H1 (cell line): ENCODE data around the gene UNC80. TPM values are rescaled to one million over a fixed set of nuclear protein-coding genes. Genes with fewer than 3 reads are reported as not detected.

Experiments
- CTCF ChIA-PET: fragments of 300-600 bp; sonication (Branson Sonifier 250); formaldehyde crosslinking; loops from one replicate; lab custom pipeline; 2021; ENCODE audit not compliant: partially characterized antibody; lab: Charles Lee
- POLR2A ChIA-PET: fragments of 300-600 bp; sonication (Branson Sonifier 250); formaldehyde crosslinking; loops from one replicate; lab custom pipeline; 2021; ENCODE audit warnings: inconsistent platforms; ENCODE audit not compliant: partially characterized antibody; lab: Charles Lee
- DNase-seq, 2 experiments: peaks; one replicate each; pipeline versions ENCODE4 v3.0.0 to v3.0.0-alpha.2; 2010 to 2022; ENCODE audit warnings: low spot score in 2 of 2, low read depth in 1 of 2, mixed read lengths in 1 of 2
- FAIRE-seq: peaks from 2 replicates; lab custom pipeline; 2011; peaks lifted over from hg19 to GRCh38; lab: Jason Lieb, UNC
- H2AFZ ChIP-seq: 2 replicates; pipeline ENCODE4 v1.8.1; 2012; ENCODE audit warnings: low read length, inconsistent platforms
- H2AK5ac ChIP-seq: 2 replicates; pipeline ENCODE4 v1.6.1; 2013; ENCODE audit warnings: low read depth, low read length
- H2BK120ac ChIP-seq: replicated peaks from 2 replicates; pipeline ENCODE3; 2013; ENCODE audit warnings: low read depth, low read length, inconsistent platforms
- H2BK12ac ChIP-seq: 2 replicates; pipeline ENCODE4 v1.6.1; 2013; ENCODE audit warnings: low read depth, low read length
- H2BK15ac ChIP-seq: 2 replicates; pipeline ENCODE4 v1.6.1; 2013; ENCODE audit warnings: low read length
- H2BK20ac ChIP-seq: 2 replicates; pipeline ENCODE4 v1.6.1; 2013; ENCODE audit warnings: low read length
- H2BK5ac ChIP-seq: 2 replicates; pipeline ENCODE4 v1.6.1; 2013; ENCODE audit warnings: low read depth, low read length
- H3K14ac ChIP-seq: 2 replicates; pipeline ENCODE4 v1.6.1; 2013; ENCODE audit warnings: inconsistent platforms; ENCODE audit not compliant: insufficient read length
- H3K18ac ChIP-seq: 2 replicates; pipeline ENCODE4 v1.6.1; 2013; ENCODE audit warnings: low read length; ENCODE audit errors: extremely low read depth
- H3K23ac ChIP-seq: 2 replicates; pipeline ENCODE4 v1.6.1; 2013; ENCODE audit warnings: inconsistent platforms; ENCODE audit not compliant: insufficient read length
- H3K23me2 ChIP-seq: 2 replicates; pipeline ENCODE4 v1.6.1; 2013; ENCODE audit warnings: low read depth, low read length
- H3K27ac ChIP-seq: 2 replicates; pipeline ENCODE4 v1.6.1; 2011; ENCODE audit warnings: low read depth, low read length, inconsistent platforms
- H3K27me3 ChIP-seq, 4 experiments: replicated peaks in 1 of 4; 1 replicate in 1 of 4; 2 replicates in 3 of 4; pipeline versions ENCODE4 v1.6.1 to v1.8.1; 2011 to 2013; ENCODE audit warnings: low read length in 3 of 4, mild to moderate bottlenecking in 3 of 4, inconsistent platforms in 2 of 4, mixed read lengths in 2 of 4, moderate library complexity in 1 of 4; ENCODE audit not compliant: control insufficient read depth in 3 of 4, insufficient read depth in 3 of 4; ENCODE audit errors: extremely low read depth in 1 of 4
- H3K36me3 ChIP-seq, 4 experiments: 2 replicates each; pipeline versions ENCODE4 v1.6.1 to v1.8.1; 2011 to 2013; ENCODE audit warnings: mild to moderate bottlenecking in 4 of 4, low read length in 3 of 4, moderate library complexity in 2 of 4, control low read depth in 1 of 4, inconsistent platforms in 1 of 4; ENCODE audit not compliant: insufficient read depth in 4 of 4, control insufficient read depth in 2 of 4
- H3K4ac ChIP-seq: replicated peaks from 2 replicates; pipeline ENCODE3; 2013; ENCODE audit warnings: low read length, low read depth, mixed read lengths, inconsistent platforms; ENCODE audit not compliant: insufficient read length
- H3K4me1 ChIP-seq, 4 experiments: replicated peaks in 1 of 4; 1 replicate in 1 of 4; 2 replicates in 3 of 4; pipeline versions ENCODE4 v1.6.1 to v1.8.1; 2011 to 2013; ENCODE audit warnings: low read length in 3 of 4, inconsistent platforms in 2 of 4, mixed read lengths in 1 of 4; ENCODE audit not compliant: insufficient read depth in 4 of 4, control insufficient read depth in 3 of 4
- H3K4me2 ChIP-seq, 2 experiments: 2 replicates each; pipeline versions ENCODE4 v1.6.1 to v1.8.1; 2011 to 2013; ENCODE audit warnings: low read depth in 2 of 2, low read length in 2 of 2, control low read depth in 1 of 2, inconsistent platforms in 1 of 2, mild to moderate bottlenecking in 1 of 2; ENCODE audit not compliant: insufficient read depth in 1 of 2
- H3K4me3 ChIP-seq, 4 experiments: fragments of 200-600, 300-600 bp in 1 of 4; sonication (generic), shearing (Covaris generic), sonication (Bioruptor Twin) in 1 of 4; 2 replicates each; pipeline versions ENCODE4 v1.5.1 to v1.8.1; 2011 to 2016; ENCODE audit warnings: low read length in 4 of 4, low read depth in 3 of 4, control low read depth in 2 of 4, inconsistent platforms in 2 of 4, mild to moderate bottlenecking in 2 of 4, mixed read lengths in 1 of 4, moderate library complexity in 1 of 4; ENCODE audit not compliant: insufficient read depth in 2 of 4; ENCODE audit errors: extremely low read depth in 1 of 4
- H3K56ac ChIP-seq: replicated peaks from 2 replicates; pipeline ENCODE3; 2013; ENCODE audit warnings: low read depth, mild to moderate bottlenecking, mixed read lengths, low read length, inconsistent platforms; ENCODE audit not compliant: insufficient read length
- H3K79me1 ChIP-seq: 2 replicates; pipeline ENCODE4 v1.6.1; 2013; ENCODE audit warnings: low read depth, low read length, control low read depth
- H3K79me2 ChIP-seq, 2 experiments: 2 replicates each; pipeline versions ENCODE4 v1.6.1 to v1.8.1; 2012 to 2013; ENCODE audit warnings: low read length in 2 of 2, mild to moderate bottlenecking in 2 of 2, inconsistent platforms in 1 of 2; ENCODE audit not compliant: insufficient read depth in 2 of 2, control insufficient read depth in 1 of 2
- H3K9ac ChIP-seq, 4 experiments: replicated peaks in 1 of 4; 1 replicate in 1 of 4; 2 replicates in 3 of 4; pipeline versions ENCODE4 v1.6.1 to v1.8.1; 2011 to 2013; ENCODE audit warnings: low read depth in 3 of 4, low read length in 3 of 4, control low read depth in 2 of 4, mild to moderate bottlenecking in 2 of 4, moderate library complexity in 2 of 4, inconsistent platforms in 1 of 4; ENCODE audit errors: extremely low read depth in 1 of 4
- H3K9me3 ChIP-seq, 2 experiments: 2 replicates each; pipeline versions ENCODE4 v1.6.1 to v1.8.1; 2012 to 2013; ENCODE audit warnings: mild to moderate bottlenecking in 2 of 2, moderate library complexity in 2 of 2, control low read depth in 1 of 2, inconsistent platforms in 1 of 2, low read depth in 1 of 2, low read length in 1 of 2, mixed read lengths in 1 of 2; ENCODE audit not compliant: insufficient read depth in 2 of 2
- H4K20me1 ChIP-seq, 2 experiments: replicated peaks in 1 of 2; 2 replicates each; pipeline versions ENCODE3 to v1.8.1; 2011 to 2013; ENCODE audit warnings: inconsistent platforms in 2 of 2, low read length in 2 of 2, mild to moderate bottlenecking in 1 of 2; ENCODE audit not compliant: insufficient read depth in 2 of 2, control insufficient read depth in 1 of 2
- H4K5ac ChIP-seq: 2 replicates; pipeline ENCODE4 v1.6.1; 2013; ENCODE audit warnings: low read length, low read depth, mixed read lengths, inconsistent platforms; ENCODE audit not compliant: insufficient read length
- H4K8ac ChIP-seq: 2 replicates; pipeline ENCODE4 v1.8.0; 2013; ENCODE audit warnings: mild to moderate bottlenecking, moderate library complexity, low read length, inconsistent platforms; ENCODE audit not compliant: insufficient read depth; ENCODE audit errors: extremely low read depth
- H4K91ac ChIP-seq: replicated peaks from 2 replicates; pipeline ENCODE3; 2013; ENCODE audit warnings: low read length, mixed read lengths, inconsistent platforms; ENCODE audit not compliant: insufficient read length
- ASH2L ChIP-seq: fragments of 200-600, 300-600 bp; sonication (generic); IDR thresholded peaks from one replicate; pipeline ENCODE4 v1.7.1; 2017; ENCODE audit warnings: low read length
- CHD1 ChIP-seq: IDR thresholded peaks from 2 replicates; pipeline ENCODE4 v1.6.1; 2012; ENCODE audit warnings: low read depth, low read length, improper control_type of control experiment
- HDAC6 ChIP-seq: IDR thresholded peaks from one replicate; pipeline ENCODE4 v1.7.1; 2012; ENCODE audit warnings: low read depth, mild to moderate bottlenecking, inconsistent platforms, low read length, moderate library complexity
- PHF8 ChIP-seq: fragments of 200-600 bp; sonication (generic); conservative IDR thresholded peaks from 2 replicates; pipeline ENCODE4 v1.7.1; 2012; ENCODE audit warnings: low read depth, mild to moderate bottlenecking, inconsistent platforms, low read length, moderate library complexity
- WGBS, 2 experiments: shearing (Covaris generic) in 1 of 2; methylation state at CpG; one replicate each; pipeline versions ENCODE4 v1.1.6 to v1.1.7; 2013 to 2015; ENCODE audit warnings: low lambda C conversion rate in 2 of 2, mixed read lengths in 2 of 2, inconsistent platforms in 1 of 2, low coverage in 1 of 2, missing lambda C conversion rate in 1 of 2; ENCODE audit not compliant: insufficient replicate concordance in 2 of 2, insufficient coverage in 1 of 2, insufficient read length in 1 of 2; ENCODE audit errors: extremely low coverage in 1 of 2, missing lambda C conversion rate in 1 of 2; 5-methylcytosine and 5-hydroxymethylcytosine counted together
- polyA plus RNA-seq, 7 experiments: library from polyadenylated mRNA; depleted of rRNA in 3 of 7; stranded (reverse) in 5 of 7; unstranded in 2 of 7; fragments of >200 nt in 5 of 7; fragments of 200-250 nt in 2 of 7; gene quantifications; 1 replicate in 5 of 7; 2 replicates in 1 of 7; 4 replicates in 1 of 7; pipeline versions ENCODE4 v1.2.1 to v1.2.3, GENCODE V29; 2011 to 2013; ENCODE audit warnings: missing spikeins in 2 of 7, mixed read lengths in 2 of 7
- total RNA-seq: library from RNA; stranded (reverse); fragmentation: NEBNext Ultra II Directional; extraction: Animal tissue kit (Norgen Biotek cat#: 25700); gene quantifications from 2 replicates; pipeline ENCODE4 v1.2.1, GENCODE V29; 2021

UNC80 gene
- total and polyA plus RNA-seq, 2 of the 8 experiments (the other 6 are each of a cell fraction or from before 2014, with no cell fraction given), result 0.53 to 0.56 TPM

GRCh38 chr2:209942426-209942825, 170.8 kb downstream of the UNC80 start:
- 86% methylated on average over 2 of the region's 2 CpGs; no CpG with 5 or more reads in 1 of the 2 experiments for WGBS, 2 experiments

More at GRCh38 chr2:209942426-209942825, 170.8 kb downstream of the UNC80 start:
- Histone ChIP-seq H4K91ac (no peak overlapping the region), H2BK15ac (no peak overlapping the region), H3K9me3 (no peaks in the 10 kb centered on the region), H3K14ac (no peak overlapping the region), H2BK120ac (no peak overlapping the region), H4K5ac (no peak overlapping the region), H3K79me1 (no peaks in the 10 kb centered on the region), H3K36me3 (no peaks in the 10 kb centered on the region), H2BK12ac (no peak overlapping the region), H3K23ac (no peak overlapping the region), H3K4me1 (peaks cover 0 to 4% (median 0%) of the 10 kb centered on the region in 4 experiments; a peak in 1 of 7 replicates), H2AFZ (no peak overlapping the region), H3K27me3 (no peaks in the 10 kb centered on the region), H3K4me2 (no peak overlapping the region), H3K4me3 (no peak overlapping the region), H3K23me2 (no peaks in the 10 kb centered on the region), H2BK20ac (no peak overlapping the region), H2AK5ac (no peak overlapping the region), H2BK5ac (no peak overlapping the region), H4K20me1 (no peaks in the 10 kb centered on the region), H3K9ac (no peak overlapping the region), H3K79me2 (no peaks in the 10 kb centered on the region), H3K4ac (no peak overlapping the region), H3K18ac (no peak overlapping the region), H3K56ac (no peak overlapping the region), H4K8ac (no peak overlapping the region), H3K27ac (no peak overlapping the region)
- no peak for DNase-seq
- ChIA-PET POLR2A (no interaction called here), CTCF (interaction anchor here (0.8 to 1.2 kb wide), 2 partner anchors 150 to 171 kb away, joined by 3 read pairs; no protein-coding TSS in a partner anchor)
- no peak for FAIRE-seq
- TF ChIP-seq ASH2L (no peak), CHD1 (no peak), HDAC6 (no peak), PHF8 (no peak)
